ENCODE results near the gene TAL1.
"Not testable (repeated sequence)": the region's sequence is repeated elsewhere in the genome, so short reads cannot be mapped to it uniquely, and the experiment has no call there.

- not testable (repeated sequence) for TF ChIP-seq EP300, CTCF, POLR2AphosphoS5 (IDR thresholded peaks at IDR 0.05)
Observed at GRCh38 chr1:47265529-47265928, 33.5 kb upstream of the TAL1 start.

All from gastroesophageal sphincter (tissue), 3 donors.